ENCODE data around the gene LCN9.

LCN9 gene

GRCh38 chr9:135617538-135617900 is 45.6 kb upstream of the LCN9 start:
- no peak for DNase-seq (ENCODE audit: low read depth)
- TF ChIP-seq CTCF (conservative IDR thresholded peaks at IDR 0.05; ENCODE audit: low read length): no peak
- no peak overlapping the region for H3K4me3 ChIP-seq (ENCODE audit: low read length)

GRCh38 chr9:135617991-135618411 is 45.1 kb upstream of the LCN9 start:
- DNase-seq (ENCODE audit: low read depth): no peak
- no peak for TF ChIP-seq CTCF (conservative IDR thresholded peaks at IDR 0.05; ENCODE audit: low read length)
- no peak overlapping the region for H3K4me3 ChIP-seq (ENCODE audit: low read length)

- no peak for DNase-seq (ENCODE audit: low read depth)
- no peak for TF ChIP-seq CTCF (conservative IDR thresholded peaks at IDR 0.05; ENCODE audit: low read length)
- H3K4me3 ChIP-seq (ENCODE audit: low read length): no peak overlapping the region
Observed at GRCh38 chr9:135618866-135619598, 44.1 kb upstream of the LCN9 start.

GRCh38 chr9:135619599-135619886 is 43.6 kb upstream of the LCN9 start:
- TF ChIP-seq CTCF (conservative IDR thresholded peaks at IDR 0.05; ENCODE audit: low read length): no peak
- H3K4me3 ChIP-seq (ENCODE audit: low read length): no peak overlapping the region
- no peak for DNase-seq (ENCODE audit: low read depth)

- no peak for DNase-seq (ENCODE audit: low read depth)
Observed at GRCh38 chr9:135620558-135620957, 42.6 kb upstream of the LCN9 start.

GRCh38 chr9:135622415-135623020 is 40.6 kb upstream of the LCN9 start:
- no peak for DNase-seq (ENCODE audit: low read depth)
- TF ChIP-seq CTCF (conservative IDR thresholded peaks at IDR 0.05; ENCODE audit: low read length): no peak
- no peak overlapping the region for H3K4me3 ChIP-seq (ENCODE audit: low read length)

More at GRCh38 chr9:135620558-135620957, 42.6 kb upstream of the LCN9 start:
- no peak for TF ChIP-seq CTCF (conservative IDR thresholded peaks at IDR 0.05; ENCODE audit: low read length)
- no peak overlapping the region for H3K4me3 ChIP-seq (ENCODE audit: low read length)

- DNase-seq (ENCODE audit: low read depth): no peak
- no peak for TF ChIP-seq CTCF (conservative IDR thresholded peaks at IDR 0.05; ENCODE audit: low read length)
- no peak overlapping the region for H3K4me3 ChIP-seq (ENCODE audit: low read length)
Observed at GRCh38 chr9:135624282-135624681, 38.8 kb upstream of the LCN9 start.
